ENCODE data around the gene IMMP1L.

DNA sequence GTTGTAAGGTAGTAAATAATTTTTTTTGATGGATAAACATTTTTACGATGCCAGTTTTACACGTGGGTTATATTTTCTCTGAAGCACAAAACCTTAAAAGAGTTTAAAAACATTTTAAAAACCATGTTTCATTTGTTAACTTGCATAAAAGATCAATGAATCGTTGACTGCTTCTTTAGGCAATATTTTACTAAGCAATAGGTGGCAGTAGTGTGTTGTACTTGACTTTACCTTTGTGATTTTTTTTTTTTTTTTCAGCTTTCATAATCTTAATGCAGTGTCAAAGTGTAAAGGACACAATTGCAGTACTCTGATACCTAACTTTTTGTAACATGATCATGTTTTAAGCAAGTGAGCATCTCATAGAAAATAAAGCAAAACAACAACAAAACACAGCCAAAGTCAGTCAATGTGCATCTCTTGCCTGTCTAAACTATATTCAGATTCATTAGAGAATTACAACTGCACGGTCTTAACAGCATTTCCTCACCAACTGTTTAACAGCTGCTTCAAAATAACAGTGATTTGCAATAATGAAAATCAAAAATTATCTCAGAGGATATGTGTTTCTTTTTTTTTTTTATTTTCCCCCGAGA lies 112.1 kb downstream of the IMMP1L start:
- TF ChIP-seq EZH2 (IDR thresholded peaks at IDR 0.05; ENCODE audit: low read length, unreplicated experiment) = no peak
- TF ChIP-seq CTCF (conservative IDR thresholded peaks at IDR 0.05; ENCODE audit: low read depth, low read length) = peak; percentile 75
